Hematopoietic multipotent progenitor cell treated with erythropoietin and hydrocortisone succinate and interleukin-3 and kit ligand, for 17 days (in vitro differentiated cells): ENCODE measurements around the gene DOCK2.
"Not testable (repeated sequence)": the region's sequence is repeated elsewhere in the genome, so short reads cannot be mapped to it uniquely, and the experiment has no call there.

Experiments
- DNase-seq: peaks from one replicate; pipeline ENCODE4 v3.0.0-alpha.2; 2015; ENCODE audit warnings: low spot score

The DOCK2 gene

GRCh38 chr5:169817031-169817430 lies 180.0 kb downstream of the DOCK2 start:
- DNase-seq: no peak

- no peak for DNase-seq
Observed at GRCh38 chr5:169826618-169827017, 189.5 kb downstream of the DOCK2 start.

- DNase-seq: no peak
Observed at GRCh38 chr5:169827769-169828168, 190.7 kb downstream of the DOCK2 start.

GRCh38 chr5:169828385-169828784 lies 191.3 kb downstream of the DOCK2 start:
- no peak for DNase-seq

GRCh38 chr5:169831331-169831730 lies 194.3 kb downstream of the DOCK2 start:
- no peak for DNase-seq

- no peak for DNase-seq
Observed at GRCh38 chr5:169832304-169832703, 195.2 kb downstream of the DOCK2 start.

GRCh38 chr5:169832845-169833244 lies 195.8 kb downstream of the DOCK2 start:
- no peak for DNase-seq

GRCh38 chr5:169833681-169834292 lies 196.7 kb downstream of the DOCK2 start:
- not testable (repeated sequence) for DNase-seq

GRCh38 chr5:169834540-169834939 lies 197.5 kb downstream of the DOCK2 start:
- not testable (repeated sequence) for DNase-seq

- DNase-seq: no peak
Observed at GRCh38 chr5:169836835-169837536, 199.9 kb downstream of the DOCK2 start.

- no peak for DNase-seq
Observed at GRCh38 chr5:169837686-169838085, 200.6 kb downstream of the DOCK2 start.

GRCh38 chr5:169838688-169839087 lies 201.6 kb downstream of the DOCK2 start:
- DNase-seq: no peak

GRCh38 chr5:169840405-169840804 lies 203.3 kb downstream of the DOCK2 start:
- no peak for DNase-seq

- DNase-seq: no peak
Observed at GRCh38 chr5:169842699-169843098, 205.6 kb downstream of the DOCK2 start.

GRCh38 chr5:169847519-169847918 lies 210.4 kb downstream of the DOCK2 start:
- DNase-seq: no peak

- DNase-seq: no peak
Observed at GRCh38 chr5:169848271-169848670, 211.2 kb downstream of the DOCK2 start.

- no peak for DNase-seq
Observed at GRCh38 chr5:169848792-169849191, 211.7 kb downstream of the DOCK2 start.

GRCh38 chr5:169850409-169850808 lies 213.3 kb downstream of the DOCK2 start:
- no peak for DNase-seq

- DNase-seq: no peak
Observed at GRCh38 chr5:169851321-169851850, 214.3 kb downstream of the DOCK2 start.

- DNase-seq: no peak
Observed at GRCh38 chr5:169856571-169856970, 219.5 kb downstream of the DOCK2 start.

- DNase-seq: no peak
Observed at GRCh38 chr5:169860585-169860984, 223.5 kb downstream of the DOCK2 start.

GRCh38 chr5:169861433-169861832 lies 224.4 kb downstream of the DOCK2 start:
- DNase-seq: no peak

- DNase-seq: no peak
Observed at GRCh38 chr5:169861934-169862333, 224.9 kb downstream of the DOCK2 start.

GRCh38 chr5:169862391-169862811 lies 225.3 kb downstream of the DOCK2 start:
- no peak for DNase-seq
